ENCODE results near the gene APOBEC3G. TPM values are rescaled to one million over a fixed set of nuclear protein-coding genes. Genes with fewer than 3 reads are reported as not detected.

The APOBEC3G gene
- total RNA-seq, 1 donor from 2014 or later, result 27.8 TPM

- DNase-seq (ENCODE audit: low spot score), result no peak
Observed at GRCh38 chr22:39091126-39092081, 14.3 kb downstream of the APOBEC3G start.

GRCh38 chr22:39092111-39092862, 15.2 kb downstream of the APOBEC3G start:
- DNase-seq (ENCODE audit: low spot score), result no peak

- no peak for DNase-seq (ENCODE audit: low spot score)
Observed at GRCh38 chr22:39094717-39095389, 17.8 kb downstream of the APOBEC3G start.

GRCh38 chr22:39095971-39096370, 18.9 kb downstream of the APOBEC3G start:
- no peak for DNase-seq (ENCODE audit: low spot score)

GRCh38 chr22:39097098-39098020, 20.3 kb downstream of the APOBEC3G start, which contains the start of gene APOBEC3H:
TSS of gene APOBEC3H (plus strand) at chr22:39097244. CDS start at chr22:39100279, 3,035 bp downstream.
- DNase-seq (ENCODE audit: low spot score), result peak; percentile 70

GRCh38 chr22:39098026-39098425, 21.0 kb downstream of the APOBEC3G start:
- DNase-seq (ENCODE audit: low spot score), result no peak

GRCh38 chr22:39098576-39098975, 21.5 kb downstream of the APOBEC3G start:
- DNase-seq (ENCODE audit: low spot score), result no peak

- no peak for DNase-seq (ENCODE audit: low spot score)
Observed at GRCh38 chr22:39101226-39101625, 24.2 kb downstream of the APOBEC3G start.

- no peak for DNase-seq (ENCODE audit: low spot score)
Observed at GRCh38 chr22:39103431-39103830, 26.4 kb downstream of the APOBEC3G start.

- no peak for DNase-seq (ENCODE audit: low spot score)
Observed at GRCh38 chr22:39106326-39106725, 29.3 kb downstream of the APOBEC3G start.

GRCh38 chr22:39108487-39108886, 31.4 kb downstream of the APOBEC3G start:
- no peak for DNase-seq (ENCODE audit: low spot score)

GRCh38 chr22:39109361-39109760, 32.3 kb downstream of the APOBEC3G start:
- no peak for DNase-seq (ENCODE audit: low spot score)

GRCh38 chr22:39110631-39111561, 33.8 kb downstream of the APOBEC3G start:
- DNase-seq (ENCODE audit: low spot score), result no peak

GRCh38 chr22:39114112-39114511, 37.0 kb downstream of the APOBEC3G start:
- DNase-seq (ENCODE audit: low spot score), result no peak

- DNase-seq (ENCODE audit: low spot score), result no peak
Observed at GRCh38 chr22:39115570-39115969, 38.5 kb downstream of the APOBEC3G start.

GRCh38 chr22:39115977-39116621, 39.0 kb downstream of the APOBEC3G start:
- no peak for DNase-seq (ENCODE audit: low spot score)

GRCh38 chr22:39117585-39118191, 40.6 kb downstream of the APOBEC3G start:
- DNase-seq (ENCODE audit: low spot score), result no peak

GRCh38 chr22:39120983-39121382, 43.9 kb downstream of the APOBEC3G start:
- DNase-seq (ENCODE audit: low spot score), result no peak

Measured in ureter (tissue), 1 donor.